HepG2 (cell line): ENCODE results near the gene ZNF574. TPM values are rescaled to one million over a fixed set of nuclear protein-coding genes. Genes with fewer than 3 reads are reported as not detected.
"Not testable (repeated sequence)": the region's sequence is repeated elsewhere in the genome, so short reads cannot be mapped to it uniquely, and the experiment has no call there.

Experiments used
- ATAC-seq: fragments of 200-7000 bp; cut with Tn5 transposase; 3 replicates; pipeline ENCODE4 v1.9.1; 2020; ENCODE audit warnings: mild to moderate bottlenecking, moderate library complexity
- BruUV-seq: library from RNA; stranded (reverse); fragments of 400-500 nt; replicated peaks from 2 replicates; lab custom pipeline; 2021; lab: Mats Ljungman, UMichigan
- CTCF ChIA-PET: fragments of 300-600 bp; formaldehyde crosslinking; extraction: SDS; loops from one replicate; lab custom pipeline; 2021; ENCODE audit warnings: low total read pairs, inconsistent platforms, low intra/inter-chr PET ratio; lab: Yijun Ruan, JAX
- POLR2A ChIA-PET: fragments of 350-600 bp; sonication (Branson Sonifier 250); formaldehyde crosslinking; loops from one replicate; lab custom pipeline; 2020; ENCODE audit warnings: antibody characterized with exemption, inconsistent platforms; lab: Yijun Ruan, JAX
- DNase-seq: peaks from one replicate; pipeline ENCODE4 v3.0.0-alpha.2; 2015; ENCODE audit warnings: low spot score
- FAIRE-seq: peaks from 3 replicates; lab custom pipeline; 2011; peaks lifted over from hg19 to GRCh38; lab: Jason Lieb, UNC
- H2AFZ ChIP-seq: one replicate; pipeline ENCODE4 v1.6.1; 2011; ENCODE audit warnings: low read length, inconsistent platforms
- H3K27ac ChIP-seq: fragments of 300-600 bp; 3 replicates; pipeline ENCODE4 v1.8.0; 2011; ENCODE audit warnings: mixed run types, mild to moderate bottlenecking, mixed read lengths, low read length, inconsistent platforms; ENCODE audit not compliant: insufficient read depth; ENCODE audit errors: extremely low read length
- H3K27me3 ChIP-seq, 2 experiments: fragments of 200-600 bp in 1 of 2; 2 replicates in 1 of 2; 3 replicates in 1 of 2; pipeline versions ENCODE4 v1.6.0 to v1.8.0; 2011; ENCODE audit warnings: low read length in 2 of 2, mild to moderate bottlenecking in 2 of 2, moderate library complexity in 2 of 2, inconsistent platforms in 1 of 2; ENCODE audit not compliant: insufficient read depth in 2 of 2, control insufficient read depth in 1 of 2
- H3K36me3 ChIP-seq, 2 experiments: fragments of 200-600 bp in 1 of 2; replicated peaks in 1 of 2; 2 replicates in 1 of 2; 3 replicates in 1 of 2; pipeline versions ENCODE4 v1.5.1 to v1.8.0; 2011; ENCODE audit warnings: low read length in 2 of 2, inconsistent platforms in 1 of 2; ENCODE audit not compliant: insufficient read depth in 2 of 2, control insufficient read depth in 1 of 2
- H3K4me1 ChIP-seq: 2 replicates; pipeline ENCODE4 v1.5.1; 2012; ENCODE audit warnings: low read length, inconsistent platforms; ENCODE audit not compliant: insufficient read depth
- H3K4me2 ChIP-seq: 2 replicates; pipeline ENCODE4 v1.6.0; 2011; ENCODE audit warnings: low read depth, low read length, inconsistent platforms
- H3K4me3 ChIP-seq, 3 experiments: fragments of 200-600 bp in 1 of 3; sonication (generic), shearing (Covaris generic) in 1 of 3; replicated peaks in 1 of 3; 2 replicates each; pipeline ENCODE4 v1.5.1; 2011 to 2016; ENCODE audit warnings: low read length in 3 of 3, inconsistent platforms in 2 of 3, low read depth in 2 of 3, mild to moderate bottlenecking in 2 of 3, control low read depth in 1 of 3, mixed read lengths in 1 of 3; ENCODE audit not compliant: insufficient read depth in 1 of 3
- H3K79me2 ChIP-seq: one replicate; pipeline ENCODE4 v1.6.1; 2011; ENCODE audit warnings: low read length, inconsistent platforms; ENCODE audit not compliant: insufficient read depth
- H3K9ac ChIP-seq: 2 replicates; pipeline ENCODE4 v1.6.0; 2011; ENCODE audit warnings: mild to moderate bottlenecking, low read depth, low read length, inconsistent platforms; ENCODE audit not compliant: insufficient read depth
- H3K9me3 ChIP-seq: 2 replicates; pipeline ENCODE4 v1.5.1; 2012; ENCODE audit warnings: mild to moderate bottlenecking, low read length
- H4K20me1 ChIP-seq: 2 replicates; pipeline ENCODE4 v1.6.0; 2011; ENCODE audit warnings: inconsistent platforms, mild to moderate bottlenecking, low read length, moderate library complexity; ENCODE audit not compliant: insufficient read depth
- ARHGAP35 ChIP-seq: sonication (generic); formaldehyde crosslinking; IDR thresholded peaks from 2 replicates; pipeline ENCODE4 v1.9.0; 2022; ENCODE audit warnings: mild to moderate bottlenecking, inconsistent platforms, moderate library complexity, missing genetic modification reagents, borderline replicate concordance
- GATAD2A ChIP-seq: IDR thresholded peaks from 2 replicates; pipeline ENCODE4 v1.6.1; 2016
- HCFC1 ChIP-seq: fragments of 150-350 bp; IDR thresholded peaks from 2 replicates; pipeline ENCODE4 v1.6.1; 2014; ENCODE audit warnings: low read depth, low read length
- HNRNPH1 ChIP-seq: fragments of 200-400 bp; formaldehyde crosslinking; optimal IDR thresholded peaks from 2 replicates; pipeline ENCODE3; 2017; ENCODE audit warnings: mild to moderate bottlenecking, low read depth, low read length
- IKZF1 ChIP-seq: fragments of 450-650 bp; IDR thresholded peaks from 2 replicates; pipeline ENCODE4 v1.7.1; 2016
- KLF6 ChIP-seq: IDR thresholded peaks from 2 replicates; pipeline ENCODE4 v1.8.0; 2016; ENCODE audit warnings: missing biosample characterization, missing genetic modification reagents
- KLF9 ChIP-seq: IDR thresholded peaks from 2 replicates; pipeline ENCODE4 v1.6.1; 2016; ENCODE audit warnings: low read depth
- MED1 ChIP-seq: sonication (generic); formaldehyde crosslinking; IDR thresholded peaks from 2 replicates; pipeline ENCODE4 v1.4.0; 2020; ENCODE audit warnings: missing genetic modification reagents
- NFIB ChIP-seq: sonication (generic); formaldehyde crosslinking; IDR thresholded peaks from 2 replicates; pipeline ENCODE4 v1.9.0; 2021; ENCODE audit warnings: missing genetic modification reagents, mild to moderate bottlenecking, borderline replicate concordance
- NR2C2 ChIP-seq: sonication (generic); formaldehyde crosslinking; IDR thresholded peaks from 2 replicates; pipeline ENCODE4 v1.4.0; 2020; ENCODE audit warnings: missing genetic modification reagents, mild to moderate bottlenecking, moderate library complexity, borderline replicate concordance
- RBM39 ChIP-seq: fragments of 200-400 bp; formaldehyde crosslinking; IDR thresholded peaks from one replicate; pipeline ENCODE4 v1.6.1; 2018; ENCODE audit warnings: antibody characterized with exemption, mild to moderate bottlenecking, low read depth, low read length; ENCODE audit not compliant: poor library complexity, severe bottlenecking
- REL ChIP-seq: sonication (generic); formaldehyde crosslinking; conservative IDR thresholded peaks from 2 replicates; pipeline ENCODE4 v1.8.0; 2022; ENCODE audit warnings: mild to moderate bottlenecking, missing genetic modification reagents, moderate library complexity
- SP2 ChIP-seq: sonication (generic); formaldehyde crosslinking; IDR thresholded peaks from 2 replicates; pipeline ENCODE4 v1.5.1; 2020; ENCODE audit warnings: mild to moderate bottlenecking, missing genetic modification reagents
- YEATS4 ChIP-seq: sonication (generic); formaldehyde crosslinking; IDR thresholded peaks from 2 replicates; pipeline ENCODE4 v1.4.0; 2020; ENCODE audit warnings: missing genetic modification reagents, borderline replicate concordance
- ZBTB7B ChIP-seq: sonication (generic); formaldehyde crosslinking; IDR thresholded peaks from 2 replicates; pipeline ENCODE4 v1.4.0; 2020; ENCODE audit warnings: missing genetic modification reagents
- ZFYVE20 ChIP-seq: sonication (generic); formaldehyde crosslinking; IDR thresholded peaks from 2 replicates; pipeline ENCODE4 v1.8.0; 2023; ENCODE audit warnings: low read depth, mild to moderate bottlenecking, moderate library complexity, missing genetic modification reagents, borderline replicate concordance
- ZNF44 ChIP-seq: sonication (generic); formaldehyde crosslinking; IDR thresholded peaks from 2 replicates; pipeline ENCODE4 v1.5.1; 2020; ENCODE audit warnings: mild to moderate bottlenecking, missing genetic modification reagents
- ZNF773 ChIP-seq: sonication (generic); formaldehyde crosslinking; IDR thresholded peaks from 2 replicates; pipeline ENCODE4 v1.4.0; 2020; ENCODE audit warnings: missing genetic modification reagents, borderline replicate concordance
- ZSCAN21 ChIP-seq: sonication (generic); formaldehyde crosslinking; IDR thresholded peaks from 2 replicates; pipeline ENCODE4 v1.8.0; 2022; ENCODE audit warnings: mild to moderate bottlenecking, missing genetic modification reagents, moderate library complexity, borderline replicate concordance
- WGBS: methylation state at CpG from one replicate; pipeline ENCODE4 v1.1.6; 2017; ENCODE audit warnings: low lambda C conversion rate; 5-methylcytosine and 5-hydroxymethylcytosine counted together
- in situ Hi-C: cut with HindIII; loops from 2 replicates; pipeline ENCODE4 v1.10.0; 2017; ENCODE audit warnings: low pct_unique_long_range_greater_than_20kb; ENCODE audit not compliant: extremely low pct_ligation_motif_present
- intact Hi-C: fragments of 100-400 bp; cut with micrococcal nuclease; formaldehyde crosslinking; loops from one replicate; pipeline ENCODE4 v1.10.0; 2022; ENCODE audit not compliant: unreplicated experiment
- polyA plus RNA-seq, 8 experiments: library from polyadenylated mRNA; depleted of rRNA in 3 of 8; stranded (reverse) in 7 of 8; unstranded in 1 of 8; fragments of >200 nt; fragmentation: Illumina TruSeq in 4 of 8; extraction: Trizol in 4 of 8; gene quantifications; 2 replicates each; pipeline versions ENCODE4 v1.2.1 to v1.2.3, GENCODE V29; 2011 to 2016; ENCODE audit warnings: low read depth in 4 of 8, missing spikeins in 1 of 8, mixed read lengths in 1 of 8; ENCODE audit not compliant: insufficient read depth in 1 of 8
- total RNA-seq, 5 experiments: library from RNA; depleted of rRNA; stranded (reverse); fragments of >200 nt; fragmentation: Illumina TruSeq; extraction: Trizol; gene quantifications; 2 replicates each; pipeline ENCODE4 v1.2.3, GENCODE V29; 2016; ENCODE audit warnings: low read depth in 1 of 5
- TF ChIP-seq, protein P1 (sequence below): sonication (generic); formaldehyde crosslinking; IDR thresholded peaks from 2 replicates; pipeline ENCODE4 v1.4.0; 2020; ENCODE audit warnings: missing genetic modification reagents

The ZNF574 gene
- total and polyA plus RNA-seq, 2 of the 13 experiments (the other 11 are each of a cell fraction or from before 2014, with no cell fraction given): 7.7 to 7.9 TPM

DNA sequence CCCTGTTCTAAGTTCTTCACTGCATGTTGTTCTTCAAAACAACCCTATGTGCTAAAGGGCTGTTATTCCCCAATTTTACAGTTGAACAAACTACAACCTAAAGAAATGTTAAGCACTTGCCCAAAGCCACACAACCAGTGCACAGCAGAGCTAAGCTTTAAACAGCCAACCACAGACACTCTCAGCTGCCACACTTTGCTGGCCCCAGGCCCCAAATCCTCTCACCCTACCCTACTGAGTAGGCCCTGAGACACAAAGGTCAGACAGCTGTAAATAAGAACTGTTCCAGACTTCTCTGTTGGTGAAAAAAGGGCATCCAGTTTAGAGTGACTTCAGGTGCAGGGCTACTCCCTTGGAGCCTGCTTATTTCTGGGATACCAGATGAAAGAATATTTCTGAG lies 35.9 kb upstream of the ZNF574 start:
- no TSS peak for BruUV-seq

DNA sequence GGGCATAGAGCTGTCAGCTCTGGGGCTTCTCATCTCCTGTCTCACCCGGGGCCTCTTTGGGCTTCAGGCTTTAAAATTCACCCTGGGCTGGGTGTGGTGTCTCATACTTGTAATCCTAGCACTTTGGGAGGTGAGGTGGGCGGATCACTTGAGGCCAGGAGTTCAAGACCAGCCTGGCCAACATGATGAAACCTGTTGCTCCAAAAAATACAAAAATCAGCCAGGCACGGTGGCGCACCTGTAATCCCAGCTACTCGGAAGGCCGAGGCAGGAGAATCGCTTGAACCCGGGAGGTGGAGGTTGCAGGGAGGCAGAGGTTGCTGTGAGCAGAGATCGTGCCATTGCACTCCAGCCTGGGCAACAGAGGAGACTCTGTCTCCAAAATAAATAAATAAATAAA lies 35.5 kb upstream of the ZNF574 start:
- POLR2A ChIA-PET, FAIRE-seq, ATAC-seq, H3K36me3 ChIP-seq, H3K27me3 ChIP-seq, H3K27ac ChIP-seq, H2AFZ ChIP-seq, CTCF ChIA-PET, H3K4me2 ChIP-seq, DNase-seq, H3K4me3 ChIP-seq, in situ Hi-C loops, H3K4me1 ChIP-seq, H3K79me2 ChIP-seq, H4K20me1 ChIP-seq, BruUV-seq, intact Hi-C loops, H3K9me3 ChIP-seq, H3K9ac ChIP-seq: not testable (repeated sequence)
- WGBS: 39% methylated on average over 9 of the region's 9 CpGs

More for the DNA sequence above, 35.9 kb upstream of the ZNF574 start:
- ATAC-seq: no peak
- H4K20me1 ChIP-seq: no peaks in the 10 kb centered on the region
- no peak for DNase-seq
- H3K9me3 ChIP-seq: no peaks in the 10 kb centered on the region
- H3K4me3 ChIP-seq: no peak overlapping the region
- H3K4me2 ChIP-seq: no peak overlapping the region
- H3K27ac ChIP-seq: no peak overlapping the region
- H2AFZ ChIP-seq: no peak overlapping the region
- H3K9ac ChIP-seq: no peak overlapping the region
- intact Hi-C loops: no loop called here
- H3K36me3 ChIP-seq: no peaks in the 10 kb centered on the region
- TF ChIP-seq REL (CRISPR knock-in tag) (no peak), YEATS4 (CRISPR knock-in tag) (no peak), GATAD2A (CRISPR knock-in tag) (no peak), MED1 (CRISPR knock-in tag) (no peak), IKZF1 (no peak), SP2 (CRISPR knock-in tag) (no peak), ARHGAP35 (CRISPR knock-in tag) (no peak), HCFC1 (no peak), ZNF44 (CRISPR knock-in tag) (no peak), ZNF773 (no peak), RBM39 (no peak), ZFYVE20 (CRISPR knock-in tag) (no peak), ZSCAN21 (CRISPR knock-in tag) (no peak), ZBTB7B (CRISPR knock-in tag) (no peak), HNRNPH1 (no peak), KLF9 (no peak), NFIB (no peak), NR2C2 (no peak), KLF6 (CRISPR knock-in tag) (no peak)
- TF ChIP-seq, protein P1, sequence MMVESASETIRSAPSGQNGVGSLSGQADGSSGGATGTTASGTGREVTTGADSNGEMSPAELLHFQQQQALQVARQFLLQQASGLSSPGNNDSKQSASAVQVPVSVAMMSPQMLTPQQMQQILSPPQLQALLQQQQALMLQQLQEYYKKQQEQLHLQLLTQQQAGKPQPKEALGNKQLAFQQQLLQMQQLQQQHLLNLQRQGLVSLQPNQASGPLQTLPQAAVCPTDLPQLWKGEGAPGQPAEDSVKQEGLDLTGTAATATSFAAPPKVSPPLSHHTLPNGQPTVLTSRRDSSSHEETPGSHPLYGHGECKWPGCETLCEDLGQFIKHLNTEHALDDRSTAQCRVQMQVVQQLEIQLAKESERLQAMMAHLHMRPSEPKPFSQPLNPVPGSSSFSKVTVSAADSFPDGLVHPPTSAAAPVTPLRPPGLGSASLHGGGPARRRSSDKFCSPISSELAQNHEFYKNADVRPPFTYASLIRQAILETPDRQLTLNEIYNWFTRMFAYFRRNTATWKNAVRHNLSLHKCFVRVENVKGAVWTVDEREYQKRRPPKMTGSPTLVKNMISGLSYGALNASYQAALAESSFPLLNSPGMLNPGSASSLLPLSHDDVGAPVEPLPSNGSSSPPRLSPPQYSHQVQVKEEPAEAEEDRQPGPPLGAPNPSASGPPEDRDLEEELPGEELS (CRISPR knock-in tag): no peak
- H3K79me2 ChIP-seq: no peaks in the 10 kb centered on the region
- no peak for FAIRE-seq
- in situ Hi-C loops: no loop called here
- CTCF ChIA-PET: no interaction called here
- no peaks in the 10 kb centered on the region for H3K4me1 ChIP-seq
- POLR2A ChIA-PET: no interaction called here
- peaks cover 0 to 9% of the 10 kb centered on the region in 2 experiments; a peak in 4 of 5 replicates for H3K27me3 ChIP-seq
